ENCODE data around the gene MAB21L4.

MAB21L4 gene

DNA sequence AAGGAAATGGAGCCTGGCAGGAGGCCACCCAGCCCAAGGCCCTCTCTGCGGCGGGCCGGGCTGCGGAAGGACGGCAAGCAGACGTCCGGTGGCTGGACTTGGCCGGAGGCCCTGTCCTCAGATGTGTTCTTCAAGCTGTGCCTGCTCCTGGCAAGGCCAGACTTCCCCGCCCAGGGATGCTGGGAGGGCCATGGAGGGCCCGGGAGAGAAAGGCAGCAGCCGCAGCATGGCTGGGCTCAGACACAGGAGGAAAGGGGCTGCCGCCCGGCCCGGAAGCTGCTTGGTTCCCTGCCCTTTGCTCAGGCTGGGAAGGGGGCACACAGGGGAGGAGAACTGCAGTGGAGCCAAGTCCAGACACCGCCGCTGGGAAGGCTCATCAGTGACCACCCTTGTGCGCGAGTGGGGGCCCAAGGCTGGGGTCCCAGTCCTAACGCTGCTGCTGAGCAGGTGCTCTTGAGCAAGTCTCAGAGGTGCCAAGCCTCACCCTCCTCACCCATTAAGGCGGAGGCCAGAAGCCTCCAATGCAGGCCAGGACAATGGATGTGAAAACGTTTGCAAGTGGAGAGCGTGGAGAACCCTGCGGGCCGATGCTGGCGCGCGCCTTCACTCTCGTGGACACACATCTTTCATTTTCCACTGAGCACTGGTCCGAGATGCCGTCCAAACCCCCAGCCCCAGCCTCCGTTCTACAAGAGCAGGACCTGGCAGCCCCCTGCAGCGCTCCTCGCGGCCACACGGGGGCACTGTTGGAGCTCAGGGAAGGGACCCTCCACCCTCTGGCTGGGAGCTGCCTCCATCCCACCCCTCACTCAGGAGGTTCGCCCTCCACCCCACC, 18.1 kb upstream of the MAB21L4 start:
- H3K4me3 ChIP-seq (ENCODE audit: low read depth, low read length) = no peak overlapping the region
- no peak for DNase-seq (ENCODE audit: low read depth)

DNA sequence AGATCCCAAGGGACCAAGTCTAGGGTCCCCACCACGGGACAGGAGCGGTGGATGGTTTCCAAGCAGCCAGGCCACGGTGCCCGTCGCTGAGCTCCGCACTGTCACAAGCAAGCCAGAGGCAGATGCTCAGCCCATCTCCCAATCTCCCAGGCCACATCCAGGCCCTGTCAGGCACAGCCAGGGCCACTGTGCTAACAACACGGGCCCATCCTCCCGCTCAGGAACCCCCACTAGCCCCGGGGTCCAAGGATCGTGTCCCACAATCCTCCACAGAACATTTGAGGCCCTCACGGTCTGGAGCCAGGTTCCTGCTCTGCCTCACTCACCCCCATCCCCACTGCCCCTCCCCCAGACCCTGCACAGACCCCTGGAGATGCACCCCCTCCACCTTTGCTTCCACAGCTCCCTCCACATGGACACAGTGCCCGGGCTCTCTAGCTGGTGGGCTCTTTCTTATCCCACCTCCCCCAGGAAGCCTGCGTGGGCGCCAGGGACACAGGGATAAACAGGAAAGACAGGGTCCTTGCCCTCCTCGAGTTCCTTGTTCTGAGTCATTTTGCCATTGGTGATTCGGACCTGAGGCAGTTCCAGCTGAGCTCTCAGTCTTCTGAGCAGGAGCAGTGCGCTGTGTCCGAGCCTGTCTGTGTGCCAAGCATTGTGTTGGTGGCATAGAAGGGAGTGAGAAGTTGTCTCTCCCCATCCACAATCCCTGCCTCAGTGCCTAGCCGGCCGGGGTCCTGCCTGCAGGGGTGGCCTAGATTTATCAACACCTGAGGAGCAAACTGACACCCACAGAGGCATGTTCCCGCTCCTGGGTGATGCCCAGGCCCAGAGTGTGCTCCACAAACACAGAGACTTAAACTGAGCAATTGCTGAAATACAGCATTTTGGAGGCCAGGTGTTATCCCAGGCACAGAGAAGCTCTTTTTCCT, 17.2 kb upstream of the MAB21L4 start:
- no peak for DNase-seq (ENCODE audit: low read depth)
- H3K4me3 ChIP-seq (ENCODE audit: low read depth, low read length) = no peak overlapping the region

DNA sequence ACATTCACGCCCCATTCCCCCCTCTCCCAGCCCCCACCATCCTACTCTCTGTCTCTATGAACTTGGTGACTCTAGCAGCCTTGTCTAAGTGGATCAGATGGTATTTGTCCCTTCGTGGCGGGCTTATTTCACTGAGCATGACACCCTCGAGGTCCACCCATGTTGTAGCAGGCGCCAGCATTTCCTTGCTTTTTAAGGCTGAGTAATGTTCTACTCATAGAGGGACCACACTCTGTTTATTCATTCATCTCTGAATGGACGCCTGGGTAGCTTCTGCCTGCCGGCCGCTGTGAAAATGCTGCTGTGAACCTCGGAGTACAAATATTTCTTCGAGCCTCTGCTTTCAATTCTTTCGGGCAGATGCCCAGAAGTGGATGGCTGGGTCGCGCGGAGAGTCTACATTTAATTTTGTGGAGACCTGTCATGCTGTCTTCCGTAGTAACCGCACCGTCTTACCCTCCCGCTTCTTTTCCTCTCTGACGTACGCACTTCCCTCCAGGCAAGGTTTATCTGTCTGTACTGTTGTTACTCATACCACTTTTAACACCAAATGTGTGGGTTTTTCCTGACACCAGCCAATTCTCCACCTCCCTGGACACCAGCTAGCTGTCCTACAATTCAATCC, 15.8 kb upstream of the MAB21L4 start:
- H3K4me3 ChIP-seq (ENCODE audit: low read depth, low read length) = no peak overlapping the region
- DNase-seq (ENCODE audit: low read depth) = no peak

DNA sequence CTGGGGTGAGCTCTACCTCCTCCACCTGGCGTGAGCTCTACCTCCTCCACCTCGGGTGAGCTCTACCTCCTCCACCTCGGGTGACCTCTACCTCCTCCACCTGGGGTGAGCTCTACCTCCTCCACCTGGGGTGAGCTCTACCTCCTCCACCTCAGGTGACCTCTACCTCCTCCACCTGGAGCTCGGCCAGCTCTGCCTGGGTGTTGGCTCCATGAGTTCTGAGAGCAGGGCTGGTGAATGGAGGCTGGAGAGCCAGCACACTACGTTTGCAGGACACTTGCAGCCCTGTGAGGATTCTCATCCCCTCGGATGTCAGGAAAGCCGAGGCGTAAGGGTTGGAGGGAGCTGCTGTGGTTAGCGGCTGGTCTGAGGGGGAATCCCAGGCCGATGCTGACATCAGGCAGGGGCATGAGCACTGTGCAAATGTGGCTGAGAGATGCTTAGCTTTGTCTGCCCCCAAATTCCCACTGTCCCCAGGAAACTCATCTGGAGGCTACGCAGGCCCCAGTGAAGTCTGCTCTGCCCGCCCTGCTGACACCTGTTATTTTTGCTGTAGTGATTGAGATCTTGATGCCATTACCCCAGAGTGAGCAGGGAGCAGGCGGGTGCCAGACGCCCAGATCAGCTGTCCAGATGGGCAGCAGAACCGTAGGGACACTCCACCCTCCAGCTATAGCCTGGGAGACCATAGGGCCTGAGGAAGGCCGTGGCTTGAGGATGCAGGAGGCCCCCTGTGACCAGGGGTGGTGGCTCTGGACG, 13.4 kb upstream of the MAB21L4 start:
- no peak overlapping the region for H3K4me3 ChIP-seq (ENCODE audit: low read depth, low read length)
- DNase-seq (ENCODE audit: low read depth) = no peak

DNA sequence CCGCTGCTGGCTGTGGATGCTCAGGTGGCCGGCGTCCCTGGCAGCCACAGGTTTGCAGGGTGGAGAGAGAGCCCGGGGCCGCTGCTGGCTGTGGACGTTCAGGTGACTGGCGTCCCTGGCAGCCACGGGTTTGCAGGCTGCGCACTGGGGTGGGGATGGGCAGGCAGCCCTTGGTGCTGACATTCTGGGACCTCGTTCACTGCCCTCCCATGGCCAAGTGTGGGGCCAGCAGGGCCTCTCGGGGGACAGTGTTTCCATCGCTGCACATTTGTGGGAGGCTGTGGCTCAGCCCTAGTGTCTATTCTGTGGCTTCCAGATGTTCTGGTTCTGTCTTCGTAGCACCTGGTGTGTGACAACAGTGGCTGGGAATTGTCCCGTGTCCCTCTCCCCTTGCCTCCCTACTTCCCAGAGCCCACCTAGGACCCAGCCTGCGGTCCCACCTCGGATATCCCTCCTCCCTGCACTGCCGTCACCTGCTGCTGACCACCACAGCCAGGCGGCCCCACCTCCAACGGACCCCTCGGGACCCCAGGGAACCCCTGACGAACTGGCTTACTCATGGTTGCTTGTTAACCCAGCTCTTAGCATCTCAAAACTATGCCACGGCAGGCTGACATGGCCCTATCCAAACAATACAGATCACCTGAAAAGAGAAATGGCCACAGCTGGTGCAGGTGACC, 11.1 kb upstream of the MAB21L4 start:
- H3K4me3 ChIP-seq (ENCODE audit: low read depth, low read length) = no peak overlapping the region
- DNase-seq (ENCODE audit: low read depth) = no peak

DNA sequence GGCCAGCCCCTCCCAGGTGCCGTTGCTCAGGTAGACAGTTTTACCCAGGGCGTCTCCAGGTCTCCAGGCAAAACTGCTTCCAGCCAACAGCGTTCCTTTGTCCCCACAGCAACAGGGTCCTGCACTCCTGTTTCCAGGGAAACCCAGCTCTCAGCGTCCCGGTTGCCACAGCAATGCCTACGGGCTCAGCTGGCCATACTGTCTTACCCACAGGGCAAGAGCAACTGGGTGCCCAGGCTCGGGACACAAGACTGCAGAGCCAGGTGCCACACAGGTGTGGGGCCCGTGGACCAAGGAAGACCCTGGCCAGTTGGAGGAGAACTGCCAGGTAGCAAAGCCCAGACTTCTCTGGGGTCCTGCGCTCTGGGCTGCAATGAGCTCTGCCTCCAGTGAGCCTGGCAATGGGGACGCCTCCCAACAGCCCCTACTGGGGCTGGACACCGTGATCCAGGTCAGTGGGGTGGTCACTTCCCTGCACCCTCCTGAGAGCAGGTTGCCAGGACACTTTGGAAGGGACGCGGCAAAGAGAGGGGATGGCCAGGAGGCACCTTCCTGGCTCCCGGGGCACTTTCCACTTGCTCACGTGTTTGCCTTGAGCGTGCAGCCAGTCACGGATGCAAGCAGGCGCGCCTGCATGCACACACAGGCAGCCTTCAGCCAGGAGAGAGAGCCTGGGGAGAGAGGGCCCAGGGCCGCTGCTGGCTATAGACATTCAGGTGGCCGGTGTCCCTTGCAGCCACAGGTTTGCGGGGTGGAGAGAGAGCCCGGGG, 10.4 kb upstream of the MAB21L4 start, which contains the start of gene CROCC2:
CROCC2 (plus strand) TSS at position 196 of the 770 bp plus-strand sequence; CDS start at position 374, 178 bp downstream.
- no peak within 1 kb of the TSS for H3K4me3 ChIP-seq (ENCODE audit: low read depth, low read length)
- DNase-seq (ENCODE audit: low read depth) = no peak

DNA sequence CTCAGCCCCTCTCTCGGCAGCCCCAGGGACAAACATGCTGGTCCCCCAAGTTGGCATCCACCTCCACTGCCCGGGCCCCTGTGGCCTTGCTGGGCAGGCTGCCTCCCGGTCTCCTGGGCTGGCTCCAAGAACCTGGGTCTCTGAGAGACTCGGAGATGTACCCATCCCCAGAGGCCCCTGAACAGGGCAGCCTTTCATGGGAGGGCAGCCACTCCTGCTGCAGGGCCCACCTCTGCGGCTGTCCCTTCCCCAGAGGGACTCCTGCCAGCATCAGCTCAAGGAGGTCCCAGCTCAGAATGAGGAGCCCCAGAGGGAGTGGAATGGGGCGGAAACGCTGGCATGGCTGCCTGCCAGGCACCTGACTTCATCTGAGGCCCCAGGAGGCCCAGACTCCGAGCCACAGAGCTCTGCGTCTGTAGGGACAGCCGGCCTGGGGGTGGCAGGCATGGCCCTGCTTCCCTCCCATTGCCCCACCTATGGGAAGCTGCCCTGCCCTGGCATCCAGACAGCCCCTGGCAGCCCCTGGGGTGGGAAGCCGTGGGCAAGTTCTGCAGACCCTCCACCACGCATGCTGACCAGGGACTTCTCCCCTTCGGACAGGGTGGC, 9.3 kb upstream of the MAB21L4 start:
- no peak for DNase-seq (ENCODE audit: low read depth)
- no peak overlapping the region for H3K4me3 ChIP-seq (ENCODE audit: low read depth, low read length)

DNA sequence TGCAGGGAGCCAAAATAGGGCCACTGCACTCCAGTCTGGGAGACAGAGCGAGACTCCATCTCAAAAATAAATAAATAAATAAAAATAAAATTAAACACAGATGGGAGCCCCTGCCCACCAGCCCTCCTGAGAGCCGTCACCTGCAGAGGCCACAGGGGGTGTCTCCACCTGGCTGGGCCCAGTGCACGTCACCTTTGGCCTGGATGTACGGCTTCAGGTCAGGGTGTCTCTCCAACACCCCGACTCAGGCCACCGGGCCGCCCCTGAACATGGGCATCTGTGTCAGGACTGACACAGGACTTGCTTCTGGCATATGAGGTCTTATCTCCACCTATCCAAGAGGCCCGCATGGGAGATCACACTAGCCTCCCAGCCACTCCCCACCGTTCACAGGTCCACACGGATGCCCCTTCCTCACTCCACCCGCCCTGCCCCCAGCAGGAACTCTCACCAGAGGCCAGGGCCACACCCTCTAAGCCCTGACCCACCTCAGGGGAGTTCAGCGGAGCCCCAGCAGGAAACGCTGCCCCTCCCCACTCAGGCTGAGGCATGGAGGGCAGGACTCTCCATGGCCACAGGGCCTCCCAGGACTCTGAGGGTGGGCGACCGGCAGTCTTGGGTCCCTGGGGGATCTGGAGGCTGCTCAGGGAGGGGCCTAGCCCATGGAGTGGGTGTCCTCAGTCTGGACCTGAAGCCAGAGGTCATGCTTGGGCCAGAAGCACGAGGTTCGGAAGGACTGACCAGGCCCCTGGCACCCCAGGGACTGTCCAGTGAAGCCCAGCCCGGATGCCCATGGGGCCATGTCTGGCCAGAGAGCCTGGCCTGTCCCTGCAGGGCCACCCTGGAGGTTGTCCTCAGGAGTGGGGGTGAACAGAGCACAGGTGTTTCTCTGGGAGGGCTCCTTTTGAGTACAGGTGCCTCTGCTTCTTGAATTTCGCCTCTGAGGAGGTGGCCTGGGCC, 8.5 kb upstream of the MAB21L4 start:
- H3K4me3 ChIP-seq (ENCODE audit: low read depth, low read length) = no peak overlapping the region
- DNase-seq (ENCODE audit: low read depth) = no peak

DNA sequence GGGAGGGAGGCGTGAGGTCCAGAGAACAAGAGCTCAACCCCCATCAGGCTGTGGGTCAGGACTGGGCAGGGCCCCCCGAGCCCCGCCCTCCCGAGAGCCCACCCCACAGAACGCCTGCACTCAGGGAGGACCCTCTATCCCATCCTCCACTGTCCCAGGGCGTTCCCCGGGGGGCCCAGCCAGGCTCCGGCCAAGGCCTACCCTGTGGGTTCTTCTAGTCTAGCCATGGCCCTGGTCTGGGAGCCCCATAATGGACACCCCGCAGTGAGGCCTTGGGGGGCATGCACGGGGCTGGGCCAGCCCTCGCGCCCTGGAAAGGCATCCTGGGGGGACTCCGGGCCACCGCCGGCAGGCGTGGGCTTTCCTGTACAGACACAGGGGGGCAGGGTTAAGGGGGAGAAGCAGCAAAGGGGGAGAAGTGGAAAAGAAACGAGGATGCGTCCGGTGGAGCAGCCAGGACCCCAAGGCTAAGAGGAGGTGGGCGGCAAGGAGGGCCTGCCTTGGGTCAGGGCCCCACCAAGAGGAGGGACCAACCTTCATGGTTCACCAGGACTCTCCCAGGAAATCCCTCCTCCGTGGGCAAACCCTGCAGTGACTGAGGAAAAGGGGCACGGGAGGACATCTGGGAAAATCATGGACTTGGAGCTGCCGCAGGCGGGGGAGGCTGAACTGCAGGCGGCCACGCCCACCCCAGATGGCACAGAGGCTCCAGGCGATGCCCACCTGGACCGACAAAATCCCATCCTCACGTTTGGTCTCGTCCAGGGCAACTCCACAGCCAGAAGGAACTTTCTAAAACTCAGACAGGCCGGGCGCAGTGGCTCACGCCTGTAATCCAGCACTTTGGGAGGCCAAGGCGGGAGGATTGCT, 7.5 kb upstream of the MAB21L4 start:
- H3K4me3 ChIP-seq (ENCODE audit: low read depth, low read length) = no peak overlapping the region
- DNase-seq (ENCODE audit: low read depth) = no peak

DNA sequence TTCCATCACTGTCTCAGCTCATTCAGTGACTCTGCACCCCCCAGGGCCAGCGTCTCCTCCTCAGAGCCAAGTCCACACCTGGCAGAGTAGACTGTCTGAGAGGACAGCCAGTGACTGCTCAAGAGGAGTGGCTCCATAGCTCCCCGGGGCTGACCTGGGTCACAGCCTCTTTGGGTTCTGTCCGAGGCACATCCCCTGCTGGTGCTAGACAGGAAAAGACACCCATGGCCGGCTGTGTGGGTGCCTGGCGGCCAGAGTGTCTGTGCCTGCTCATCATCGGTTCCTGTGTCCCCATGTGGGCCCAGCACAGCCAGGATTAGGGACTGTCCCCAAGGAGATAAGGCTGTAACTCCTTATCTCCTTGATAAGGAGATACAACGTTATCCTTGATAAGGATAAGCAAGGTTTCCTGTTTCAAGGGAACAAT, 6.7 kb upstream of the MAB21L4 start:
- H3K4me3 ChIP-seq (ENCODE audit: low read depth, low read length) = no peak overlapping the region
- DNase-seq (ENCODE audit: low read depth) = no peak

DNA sequence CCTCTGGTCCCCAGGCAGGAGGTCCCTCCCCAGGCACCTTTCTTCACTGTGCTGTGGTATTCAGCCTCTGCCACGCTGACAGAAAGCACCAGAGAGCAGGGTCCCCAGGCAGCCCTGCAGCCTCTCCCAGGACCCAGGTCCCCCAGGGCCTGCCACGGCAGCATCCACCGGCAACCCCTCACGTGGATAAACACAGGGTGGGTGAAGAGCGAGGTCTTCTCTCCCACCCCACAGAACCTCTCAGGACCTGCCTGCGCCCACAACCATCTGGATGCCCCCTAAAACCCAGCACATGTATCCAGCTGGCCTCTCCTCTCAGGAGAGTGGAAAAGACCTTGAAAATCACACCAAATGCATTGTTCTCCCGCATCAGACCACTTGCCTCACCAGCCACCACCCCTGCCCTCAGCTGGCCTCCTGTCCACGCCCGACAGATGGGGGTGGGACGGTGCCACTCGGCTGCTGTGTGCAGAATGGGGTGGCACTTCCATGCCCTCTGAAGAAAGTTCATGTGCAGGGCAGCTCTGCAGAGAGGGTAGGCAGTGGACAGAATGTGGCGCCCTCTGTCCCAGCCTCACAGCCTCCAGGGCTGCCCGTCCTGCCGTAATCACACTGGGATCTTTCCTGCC, 6.1 kb upstream of the MAB21L4 start:
- H3K4me3 ChIP-seq (ENCODE audit: low read depth, low read length) = no peak overlapping the region
- no peak for DNase-seq (ENCODE audit: low read depth)

DNA sequence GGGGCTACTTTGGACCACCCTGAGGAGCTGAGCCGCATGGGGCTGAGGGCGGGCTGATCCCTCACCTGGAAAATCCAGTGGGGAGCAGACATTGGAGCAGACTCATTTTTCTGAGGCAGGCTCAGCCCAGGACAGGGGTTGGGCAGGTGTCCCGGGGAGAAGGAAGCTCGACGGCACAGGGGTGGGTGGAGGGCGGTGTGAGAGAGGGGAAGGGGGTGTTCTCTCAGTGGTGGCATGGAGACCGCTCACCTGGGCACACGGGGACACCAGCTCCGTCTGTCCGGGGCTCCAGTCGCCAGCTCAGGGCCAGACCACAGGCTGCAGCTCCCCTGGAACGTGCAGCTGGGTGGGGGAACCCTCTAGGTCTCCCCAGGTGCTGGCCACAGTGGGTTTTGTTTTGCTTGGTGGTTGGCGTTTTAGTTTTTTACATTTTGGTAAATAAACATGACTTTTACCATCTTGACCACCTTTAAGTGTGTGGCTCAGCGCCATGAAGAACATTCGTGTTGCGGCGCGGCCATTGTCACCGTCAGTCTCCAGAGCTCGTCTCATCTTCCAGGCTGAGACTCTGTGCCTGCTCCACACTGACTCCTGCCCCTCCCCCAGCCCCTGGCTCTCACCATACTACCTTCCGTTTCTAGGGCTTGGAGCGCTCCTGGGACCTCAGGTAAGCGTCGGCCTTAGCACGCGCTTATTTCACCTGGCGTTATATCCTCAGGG, 4.3 kb upstream of the MAB21L4 start:
- DNase-seq (ENCODE audit: low read depth) = no peak
- no peak overlapping the region for H3K4me3 ChIP-seq (ENCODE audit: low read depth, low read length)

DNA sequence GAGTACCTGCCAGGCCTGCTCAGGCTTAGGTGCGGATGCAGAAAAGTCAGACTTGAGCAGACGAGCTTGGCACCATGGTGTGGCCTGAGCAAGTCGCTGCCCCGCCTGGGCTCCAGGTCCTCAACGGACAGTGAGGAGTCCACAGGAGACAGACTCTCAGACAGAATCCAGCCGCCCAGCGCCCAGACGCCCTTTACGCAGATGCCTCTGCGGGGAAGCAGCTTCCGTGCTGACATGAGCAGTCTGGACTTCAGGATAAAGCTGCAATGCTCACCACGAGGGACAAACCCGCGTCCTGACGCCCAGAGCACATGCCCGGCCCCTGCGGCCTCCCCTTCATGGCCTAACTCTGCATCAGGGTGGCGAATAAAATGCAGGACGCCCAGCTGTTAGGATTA, 3.5 kb upstream of the MAB21L4 start:
- no peak for DNase-seq (ENCODE audit: low read depth)
- no peak overlapping the region for H3K4me3 ChIP-seq (ENCODE audit: low read depth, low read length)

DNA sequence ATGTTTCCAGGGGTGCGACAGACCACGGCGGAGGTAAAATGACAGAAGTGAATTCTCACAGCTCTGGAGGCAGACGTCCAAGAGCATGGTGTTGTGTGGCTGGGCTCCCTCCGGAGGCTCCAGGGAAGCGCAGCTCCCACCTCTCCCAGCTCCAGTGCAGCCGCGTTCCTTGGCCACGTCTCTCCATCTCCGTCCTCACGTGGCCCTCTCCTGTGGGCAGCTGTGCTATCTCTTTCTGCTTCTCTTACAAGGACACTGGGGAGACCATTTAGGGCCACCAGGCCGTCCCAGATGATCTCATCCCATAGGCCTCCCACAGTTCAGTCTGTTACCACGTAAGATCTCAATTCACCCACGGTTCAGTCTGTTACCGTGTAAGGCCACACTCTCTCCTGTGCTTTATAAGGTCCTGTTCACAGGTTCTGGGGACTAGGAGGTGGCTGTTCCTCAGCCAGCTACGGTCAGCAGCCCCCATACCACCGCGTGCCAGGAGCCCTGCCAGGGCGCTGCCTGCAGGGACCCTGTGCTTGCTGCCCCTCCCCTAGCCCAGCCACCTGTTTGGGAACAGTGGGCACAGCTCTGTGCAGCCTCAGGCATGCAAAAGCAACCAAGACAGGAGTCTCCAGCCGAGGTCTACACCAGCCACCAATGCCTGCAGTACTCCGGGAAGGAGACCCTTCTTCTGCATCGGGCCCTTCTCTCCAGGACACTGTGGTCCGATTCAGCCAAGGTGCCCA, 2.9 kb upstream of the MAB21L4 start:
- no peak for DNase-seq (ENCODE audit: low read depth)
- H3K4me3 ChIP-seq (ENCODE audit: low read depth, low read length) = no peak overlapping the region

Measured in skeletal muscle cell (primary cell).